ENCODE data around the gene ERMP1. TPM values are rescaled to one million over a fixed set of nuclear protein-coding genes. Genes with fewer than 3 reads are reported as not detected.

The ERMP1 gene
- total RNA-seq, 4 donors from 2014 or later = 21.4 to 24.4 (median 22.7) TPM

- no peak for TF ChIP-seq POLR2A (IDR thresholded peaks at IDR 0.05)
- TF ChIP-seq POLR2AphosphoS5 (IDR thresholded peaks at IDR 0.05) = no peak
- TF ChIP-seq EP300 (IDR thresholded peaks at IDR 0.05) = no peak
- TF ChIP-seq CTCF (IDR thresholded peaks at IDR 0.05) = no peak
- 73% methylated on average over 3 of the region's 3 CpGs for WGBS
- Histone ChIP-seq H3K27ac (no peak overlapping the region), H3K36me3 (no peaks in the 10 kb centered on the region), H3K4me1 (no peaks in the 10 kb centered on the region), H3K27me3 (no peaks in the 10 kb centered on the region), H3K4me3 (no peak overlapping the region), H3K9me3 (no peaks in the 10 kb centered on the region)
- DNase-seq (ENCODE audit: low spot score in 2 of 2) = no peak
Observed at GRCh38 chr9:5853617-5854016, 20.7 kb upstream of the ERMP1 start.

- Histone ChIP-seq H3K27ac (no peak overlapping the region), H3K9me3 (no peaks in the 10 kb centered on the region)
Observed at GRCh38 chr9:5852987-5853386, 20.1 kb upstream of the ERMP1 start.

GRCh38 chr9:5851445-5851844 is 18.5 kb upstream of the ERMP1 start:
- 67% methylated on average over 2 of the region's 2 CpGs for WGBS
- Histone ChIP-seq H3K27ac (no peak overlapping the region), H3K36me3 (no peaks in the 10 kb centered on the region), H3K27me3 (no peaks in the 10 kb centered on the region), H3K4me1 (no peaks in the 10 kb centered on the region), H3K4me3 (no peak overlapping the region), H3K9me3 (no peaks in the 10 kb centered on the region)
- DNase-seq (ENCODE audit: low spot score in 2 of 2) = no peak
- TF ChIP-seq POLR2A (IDR thresholded peaks at IDR 0.05) (no peak), POLR2AphosphoS5 (IDR thresholded peaks at IDR 0.05) (no peak), EP300 (IDR thresholded peaks at IDR 0.05) (no peak), CTCF (IDR thresholded peaks at IDR 0.05) (no peak)

More at GRCh38 chr9:5852987-5853386, 20.1 kb upstream of the ERMP1 start:
- no peak for DNase-seq (ENCODE audit: low spot score in 2 of 2)
- Histone ChIP-seq H3K27me3 (no peaks in the 10 kb centered on the region), H3K4me3 (no peak overlapping the region), H3K4me1 (no peaks in the 10 kb centered on the region), H3K36me3 (no peaks in the 10 kb centered on the region)
- no peak for TF ChIP-seq EP300 (IDR thresholded peaks at IDR 0.05)
- TF ChIP-seq CTCF (IDR thresholded peaks at IDR 0.05) = no peak
- TF ChIP-seq POLR2A (IDR thresholded peaks at IDR 0.05) = no peak
- no peak for TF ChIP-seq POLR2AphosphoS5 (IDR thresholded peaks at IDR 0.05)
- 82% methylated on average over 1 of the region's 1 CpG for WGBS

GRCh38 chr9:5850724-5851122 is 17.8 kb upstream of the ERMP1 start:
- TF ChIP-seq CTCF (IDR thresholded peaks at IDR 0.05) (no peak), POLR2A (IDR thresholded peaks at IDR 0.05) (no peak), POLR2AphosphoS5 (IDR thresholded peaks at IDR 0.05) (no peak), EP300 (IDR thresholded peaks at IDR 0.05) (no peak)
- Histone ChIP-seq H3K9me3 (no peaks in the 10 kb centered on the region), H3K36me3 (no peaks in the 10 kb centered on the region), H3K4me3 (no peak overlapping the region), H3K27me3 (no peaks in the 10 kb centered on the region), H3K4me1 (no peaks in the 10 kb centered on the region), H3K27ac (no peak overlapping the region)
- DNase-seq (ENCODE audit: low spot score in 2 of 2) = no peak

- Histone ChIP-seq H3K9me3 (no peaks in the 10 kb centered on the region), H3K27ac (no peak overlapping the region), H3K4me1 (peaks cover 13% of the 10 kb centered on the region), H3K4me3 (no peak overlapping the region), H3K36me3 (no peaks in the 10 kb centered on the region), H3K27me3 (no peaks in the 10 kb centered on the region)
- no peak for DNase-seq (ENCODE audit: low spot score in 2 of 2)
- TF ChIP-seq EP300 (IDR thresholded peaks at IDR 0.05) = no peak
- TF ChIP-seq POLR2AphosphoS5 (IDR thresholded peaks at IDR 0.05) = no peak
- no peak for TF ChIP-seq CTCF (IDR thresholded peaks at IDR 0.05)
- TF ChIP-seq POLR2A (IDR thresholded peaks at IDR 0.05) = no peak
- 92% methylated on average over 3 of the region's 3 CpGs for WGBS
Observed at GRCh38 chr9:5848372-5848882, 15.5 kb upstream of the ERMP1 start.
